HG03378 (cell line): ENCODE results near the gene KCNJ15.

Experiments used
- ATAC-seq: cut with Tn5 transposase; IDR thresholded peaks from one replicate; pipeline ENCODE4 v1.9.1; 2021; ENCODE audit warnings: mild to moderate bottlenecking, moderate library complexity; ENCODE audit not compliant: unreplicated experiment

KCNJ15 gene

DNA sequence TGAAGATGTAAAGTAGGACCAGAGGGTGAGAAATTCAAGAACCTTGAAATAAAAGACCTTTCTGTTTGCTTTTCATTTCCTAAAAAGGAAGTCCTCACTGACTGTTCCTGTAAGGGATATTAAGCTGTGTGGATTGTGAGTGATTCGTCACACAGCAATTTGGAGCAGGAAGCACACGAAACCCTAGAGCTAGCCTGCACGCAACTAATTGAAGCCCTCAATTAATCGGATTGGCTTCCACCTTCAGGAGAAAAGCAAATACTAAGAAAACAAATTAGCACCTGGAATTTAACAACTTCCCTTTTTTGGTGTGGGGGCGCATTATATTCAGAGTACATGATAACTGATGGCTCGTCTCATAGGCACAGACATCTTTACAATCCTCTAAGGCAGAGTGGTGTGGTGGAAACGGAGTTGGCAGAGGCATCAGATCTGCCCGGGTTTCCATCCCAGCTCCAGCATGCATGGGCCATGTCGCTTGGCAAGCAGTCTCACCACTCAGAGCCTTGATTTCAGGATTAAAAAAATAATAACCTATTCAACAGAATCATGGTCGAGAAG is 95.2 kb downstream of the KCNJ15 start:
- ATAC-seq: no peak

DNA sequence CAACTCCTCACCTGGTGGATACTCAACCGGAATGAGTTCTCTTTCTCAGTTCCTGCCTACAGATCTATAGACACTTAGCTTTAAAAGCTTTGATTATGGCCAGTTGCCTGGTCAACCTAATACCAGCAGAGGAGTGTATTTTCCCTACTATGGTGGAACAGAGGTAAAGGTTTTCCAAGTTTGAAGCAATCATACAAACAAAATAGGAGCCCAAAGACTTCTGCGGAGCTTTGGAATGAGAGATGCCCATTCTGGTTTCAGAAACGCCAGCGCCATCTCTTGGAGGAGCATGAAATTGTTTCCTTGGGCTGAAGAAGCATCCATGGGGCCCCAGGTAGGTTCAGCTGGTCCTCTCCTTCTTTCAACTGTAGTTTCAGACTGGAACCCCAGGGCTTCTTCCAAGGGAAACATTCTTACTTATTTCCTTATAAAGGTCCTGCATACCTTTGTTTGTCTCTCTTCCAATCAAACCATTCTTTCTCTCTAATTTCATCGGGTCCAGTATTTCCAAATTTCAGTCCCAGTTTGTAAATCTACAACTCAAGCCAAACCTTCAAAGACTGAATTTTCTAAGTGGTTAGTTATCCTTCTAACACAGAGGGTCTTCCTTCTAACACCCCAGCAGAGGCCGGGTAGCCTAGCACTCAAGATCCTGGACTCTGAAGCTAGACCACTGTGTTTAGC is 95.9 kb downstream of the KCNJ15 start:
- ATAC-seq: no peak

DNA sequence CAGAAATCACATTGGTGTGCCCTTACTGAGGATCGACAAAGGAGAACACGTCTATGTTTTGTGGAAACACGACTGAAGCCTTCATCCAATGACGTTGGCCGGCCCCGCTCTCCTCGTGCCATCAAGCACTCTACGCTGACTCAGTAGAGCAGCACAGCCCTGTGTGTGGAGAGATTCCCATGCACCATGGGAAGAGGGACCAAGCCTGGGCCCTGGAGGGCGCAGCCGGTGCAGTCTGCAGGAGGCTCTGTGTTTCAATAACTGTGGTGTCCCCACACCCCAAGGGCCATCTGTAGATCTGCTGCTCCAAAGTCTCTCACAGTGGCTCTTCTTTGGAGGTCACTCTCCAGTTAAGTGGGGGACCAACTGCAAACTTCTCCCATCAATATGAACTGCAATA is 97.4 kb downstream of the KCNJ15 start:
- no peak for ATAC-seq

DNA sequence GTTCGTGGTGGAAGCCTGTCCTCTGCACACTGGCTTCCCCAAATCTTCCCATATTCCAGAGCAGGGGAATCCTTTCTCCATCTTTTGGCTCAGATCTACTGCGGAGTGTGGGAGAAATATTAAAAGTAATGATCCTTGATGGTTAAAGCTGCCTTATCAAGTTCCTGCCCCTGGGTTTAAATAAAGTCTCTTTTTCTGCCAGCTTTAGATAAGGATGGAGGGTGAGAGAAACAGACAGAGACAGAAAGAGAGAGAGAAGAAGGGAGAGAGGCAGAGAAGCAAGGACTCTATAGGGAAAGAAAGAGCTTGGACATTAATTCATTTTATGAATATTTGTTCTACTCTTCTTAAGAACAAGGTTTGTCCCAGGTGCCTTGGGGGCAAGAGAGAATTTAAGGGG is 98.0 kb downstream of the KCNJ15 start:
- no peak for ATAC-seq

DNA sequence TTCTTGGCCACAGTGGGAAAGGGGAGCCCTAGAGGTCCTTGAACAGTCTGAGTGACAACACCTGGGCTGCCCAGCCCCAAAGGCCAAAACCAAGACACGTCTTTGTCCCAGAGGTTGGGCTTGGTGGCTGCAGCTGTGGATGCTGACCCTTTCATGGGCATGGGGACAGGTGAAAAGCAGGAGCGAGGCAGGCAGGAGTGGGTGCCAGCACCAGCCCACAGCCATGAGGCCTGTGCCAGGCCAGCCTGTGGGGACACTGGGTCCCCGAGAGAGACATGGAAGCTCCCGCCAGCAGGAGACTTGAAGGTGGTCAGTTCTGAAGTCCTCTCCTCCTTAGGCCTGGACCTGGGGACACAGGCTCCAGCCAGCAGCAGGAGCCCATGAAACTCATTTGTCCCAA is 98.6 kb downstream of the KCNJ15 start:
- no peak for ATAC-seq

DNA sequence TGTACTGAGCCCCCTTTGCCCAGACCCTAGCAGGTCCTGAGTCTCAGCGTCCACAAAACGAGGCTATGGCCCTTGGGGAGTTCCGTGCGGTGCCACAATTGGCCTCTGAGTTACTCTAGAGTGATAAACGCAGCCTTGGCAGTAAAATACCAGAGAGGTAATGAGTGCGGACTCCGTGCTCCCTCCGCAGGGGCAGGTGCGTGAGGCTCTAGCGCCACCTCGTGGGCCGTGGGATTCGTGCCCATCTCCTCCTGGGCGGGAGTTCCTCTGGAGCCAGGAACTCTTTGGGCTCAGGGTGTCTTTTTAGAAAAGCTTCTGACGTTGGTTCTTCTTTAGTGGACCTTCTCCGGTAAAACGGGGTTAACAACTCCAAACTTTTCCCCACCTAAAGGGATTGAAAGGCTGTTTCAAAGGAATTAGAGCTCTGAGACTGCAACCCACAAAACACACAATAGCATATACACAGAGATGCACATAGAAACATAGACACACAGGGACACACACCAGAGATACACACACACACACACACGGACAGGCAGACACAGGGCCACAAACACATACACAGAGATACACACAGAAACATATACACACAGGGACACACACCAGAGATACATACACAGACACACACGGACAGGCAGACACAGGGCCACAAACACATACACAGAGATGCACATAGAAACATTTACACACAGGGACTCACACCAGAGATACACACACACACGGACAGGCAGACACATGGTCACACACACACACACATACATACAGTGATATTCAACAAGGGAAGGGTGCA is 99.4 kb downstream of the KCNJ15 start:
- ATAC-seq: no peak
